Stimulated activated CD8-positive, alpha-beta memory T cell treated with anti-CD3 and anti-CD28 coated beads, Interleukin-2, amount 100 ng/mL, for 48 hours (primary cell): ENCODE results near the gene PRPH2.
"Not testable (repeated sequence)": the region's sequence is repeated elsewhere in the genome, so short reads cannot be mapped to it uniquely, and the experiment has no call there.

Experiments used
- DNase-seq, 2 donors: peaks; one replicate each; pipeline ENCODE4 v3.0.0-alpha.2; 2020; ENCODE audit warnings: low read depth in 2 of 2

The PRPH2 gene

GRCh38 chr6:42742116-42742894 is 19.9 kb upstream of the PRPH2 start:
- no peak for DNase-seq

- DNase-seq: no peak
Measured at GRCh38 chr6:42740725-42741124, 18.3 kb upstream of the PRPH2 start.

- no peak for DNase-seq
Measured at GRCh38 chr6:42735976-42736375, 13.6 kb upstream of the PRPH2 start.

- DNase-seq: not testable (repeated sequence)
Measured at GRCh38 chr6:42733867-42734481, 11.6 kb upstream of the PRPH2 start.

- no peak for DNase-seq
Measured at GRCh38 chr6:42729731-42730130, 7.3 kb upstream of the PRPH2 start.

GRCh38 chr6:42727627-42728026 is 5.2 kb upstream of the PRPH2 start:
- no peak for DNase-seq

GRCh38 chr6:42727087-42727611 is 4.8 kb upstream of the PRPH2 start:
- DNase-seq: no peak

- peak; percentile 42 to 45 for DNase-seq
Measured at GRCh38 chr6:42726485-42727086, 4.2 kb upstream of the PRPH2 start.

- DNase-seq: no peak
Measured at GRCh38 chr6:42726026-42726425, 3.6 kb upstream of the PRPH2 start.

GRCh38 chr6:42724825-42725224 is 2.4 kb upstream of the PRPH2 start:
- no peak for DNase-seq

GRCh38 chr6:42720739-42721138 is 1.7 kb downstream of the PRPH2 start:
- DNase-seq: no peak

GRCh38 chr6:42715871-42716270 is 6.5 kb downstream of the PRPH2 start:
- DNase-seq: no peak

GRCh38 chr6:42714098-42714761 is 8.2 kb downstream of the PRPH2 start:
- no peak for DNase-seq

- no peak for DNase-seq
Measured at GRCh38 chr6:42711930-42712329, 10.5 kb downstream of the PRPH2 start.

GRCh38 chr6:42710316-42710715 is 12.1 kb downstream of the PRPH2 start:
- no peak for DNase-seq

GRCh38 chr6:42709871-42710270 is 12.5 kb downstream of the PRPH2 start:
- DNase-seq: no peak

- no peak for DNase-seq
Measured at GRCh38 chr6:42708096-42708495, 14.3 kb downstream of the PRPH2 start.

- DNase-seq: no peak
Measured at GRCh38 chr6:42707595-42707994, 14.8 kb downstream of the PRPH2 start.

GRCh38 chr6:42704937-42705374 is 17.4 kb downstream of the PRPH2 start:
- no peak for DNase-seq

- DNase-seq: no peak
Measured at GRCh38 chr6:42704251-42704936, 18.0 kb downstream of the PRPH2 start.

GRCh38 chr6:42702786-42703185 is 19.6 kb downstream of the PRPH2 start:
- not testable (repeated sequence) for DNase-seq

GRCh38 chr6:42702200-42702599 is 20.2 kb downstream of the PRPH2 start:
- no peak for DNase-seq
